KBM-7 (cell line): ENCODE measurements around the gene NRIP1.

Experiments
- DNase-seq: peaks from one replicate; pipeline ENCODE4 v3.0.0-alpha.2; 2015
- in situ Hi-C: fragments of 300-500 bp; cut with MboI; formaldehyde crosslinking; loops from 2 replicates; pipeline ENCODE4 v1.14.3; 2020; ENCODE audit warnings: low sequenced_read_pairs, low pct_unique_long_range_greater_than_20kb, mixed read lengths

NRIP1 gene

DNA sequence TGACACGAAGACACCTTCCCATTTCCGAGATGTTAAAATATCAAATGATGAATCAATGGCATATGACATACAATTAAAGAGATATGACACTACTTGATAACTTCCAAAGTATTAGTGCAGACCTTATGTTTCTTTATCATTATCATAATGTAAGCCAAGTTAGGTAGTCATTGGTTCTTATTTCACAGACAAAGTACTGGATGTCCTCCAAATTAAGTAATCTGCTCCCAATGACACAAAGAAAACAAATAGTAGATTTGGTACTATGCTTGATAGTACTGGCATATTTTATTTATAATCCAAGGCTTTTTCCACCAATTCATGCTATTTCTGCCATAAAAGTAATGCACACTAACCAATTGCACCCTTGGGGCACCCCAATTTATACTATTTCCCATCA lies 11.9 kb upstream of the NRIP1 start:
- in situ Hi-C loops = no loop called here
- DNase-seq = no peak

DNA sequence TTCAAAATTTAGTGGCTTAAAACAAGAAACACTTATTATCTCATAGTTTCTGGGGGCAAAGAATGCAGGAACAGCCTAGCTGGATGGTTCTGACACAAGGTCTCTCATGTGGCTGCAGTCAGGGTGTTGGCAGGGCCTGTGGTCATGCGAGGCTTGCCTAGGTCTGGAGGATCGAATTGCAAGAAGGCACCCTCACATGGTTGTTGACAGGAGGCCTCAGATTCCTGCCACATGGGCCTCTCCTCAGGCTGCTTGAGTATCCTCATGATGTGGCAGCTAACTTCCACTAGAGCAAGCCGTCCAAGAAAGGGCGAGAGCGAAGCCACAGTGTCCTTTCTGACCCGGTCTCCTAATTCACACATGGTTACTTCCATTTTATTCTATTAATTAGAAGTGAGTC lies 6.2 kb upstream of the NRIP1 start:
- in situ Hi-C loops = no loop called here
- DNase-seq = no peak

DNA sequence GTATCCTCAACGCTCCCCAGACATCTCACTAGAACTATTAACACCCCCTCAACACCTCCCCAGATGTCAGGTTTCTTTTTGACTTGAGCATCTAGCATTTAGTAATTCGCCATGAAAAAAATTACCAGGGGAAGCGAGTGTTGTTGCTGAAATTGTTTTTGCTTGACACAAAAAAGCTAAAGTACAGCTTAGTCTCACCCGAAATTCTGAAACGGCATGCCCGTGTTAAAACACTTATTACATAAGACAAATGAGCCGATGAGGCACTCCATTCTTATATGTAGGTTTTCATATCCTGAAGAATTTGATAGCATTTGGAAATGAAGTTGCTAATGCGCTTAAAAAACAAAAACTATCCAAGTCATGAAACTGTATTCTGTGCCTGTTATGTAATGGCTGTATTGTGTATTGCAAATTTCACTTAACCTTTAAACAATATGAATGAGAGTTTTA lies 1.3 kb upstream of the NRIP1 start:
- in situ Hi-C loops = no loop called here
- DNase-seq = no peak

DNA sequence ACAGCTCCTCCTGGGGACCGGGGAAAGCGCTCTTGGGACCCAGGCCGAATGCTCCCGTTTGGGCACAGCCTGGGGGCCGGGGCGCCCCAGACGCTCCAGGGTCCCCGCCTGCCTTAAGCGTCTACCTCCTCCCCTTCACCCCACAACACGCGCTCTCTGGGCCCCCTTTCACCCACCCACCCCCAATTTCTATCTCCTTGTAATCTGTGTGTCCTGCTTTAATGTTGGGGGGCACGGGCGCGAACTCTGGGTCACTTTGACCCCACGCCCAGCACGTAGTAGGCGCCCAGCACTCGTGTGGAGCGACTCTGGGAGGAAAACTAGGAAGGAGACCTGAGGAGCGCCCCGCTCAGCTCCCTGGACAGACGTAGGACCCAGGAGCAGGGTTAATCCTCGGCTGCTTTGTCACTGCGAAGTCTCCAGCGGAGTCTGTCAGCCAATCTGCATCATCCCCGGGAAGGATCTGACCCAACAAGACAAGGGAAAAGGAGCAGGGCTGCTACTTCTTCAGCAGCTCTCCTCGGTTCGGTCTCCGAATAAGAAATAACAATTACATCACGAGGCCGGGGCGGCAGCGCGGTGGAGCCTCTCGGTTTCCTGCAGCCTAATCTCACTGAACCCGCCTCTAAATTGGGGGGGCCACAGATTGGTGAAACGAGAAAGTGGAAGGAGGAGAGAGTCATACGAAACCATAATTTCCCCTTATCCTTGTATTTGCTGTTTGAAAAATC lies 757 bp upstream of the NRIP1 start:
- in situ Hi-C loops = no loop called here
- DNase-seq = peak; percentile 86

DNA sequence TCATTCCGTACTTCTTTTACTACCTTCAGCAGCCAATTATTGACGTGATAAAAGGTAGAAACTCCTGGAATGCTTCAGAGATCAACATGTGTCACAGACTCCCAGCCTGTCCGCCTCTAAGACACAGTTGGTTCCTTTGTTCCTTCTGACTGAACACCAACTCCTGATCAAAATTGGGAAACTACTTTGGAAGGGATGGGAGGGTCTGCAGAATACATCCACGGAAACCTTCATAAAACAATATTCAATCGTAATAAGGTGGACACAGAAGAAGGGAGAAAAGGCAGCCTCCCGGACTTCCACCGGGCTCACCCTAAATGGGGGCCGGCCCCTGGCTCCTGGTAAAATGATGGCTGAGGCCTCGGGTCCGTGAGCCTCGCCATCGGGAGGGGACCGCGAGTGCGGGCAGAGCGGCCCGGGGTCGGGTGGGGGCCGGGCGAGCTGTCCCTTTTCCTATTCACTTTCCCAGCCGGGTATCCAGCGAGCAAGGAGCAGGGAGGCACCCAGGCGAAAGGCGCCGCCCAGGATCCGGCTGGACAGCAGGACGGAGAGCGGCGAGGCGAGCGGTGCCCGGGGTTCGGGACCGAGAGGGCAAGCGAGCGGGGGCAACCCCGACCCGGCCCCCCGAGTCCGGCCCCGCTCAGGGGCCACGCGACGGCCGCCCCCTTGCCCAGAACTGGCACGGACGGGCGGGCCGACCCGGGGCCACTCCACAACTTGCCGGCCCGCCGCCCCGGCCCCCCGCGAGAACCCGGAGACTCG lies 805 bp downstream of the NRIP1 start:
- peak; percentile 51 for DNase-seq
- in situ Hi-C loops = no loop called here

DNA sequence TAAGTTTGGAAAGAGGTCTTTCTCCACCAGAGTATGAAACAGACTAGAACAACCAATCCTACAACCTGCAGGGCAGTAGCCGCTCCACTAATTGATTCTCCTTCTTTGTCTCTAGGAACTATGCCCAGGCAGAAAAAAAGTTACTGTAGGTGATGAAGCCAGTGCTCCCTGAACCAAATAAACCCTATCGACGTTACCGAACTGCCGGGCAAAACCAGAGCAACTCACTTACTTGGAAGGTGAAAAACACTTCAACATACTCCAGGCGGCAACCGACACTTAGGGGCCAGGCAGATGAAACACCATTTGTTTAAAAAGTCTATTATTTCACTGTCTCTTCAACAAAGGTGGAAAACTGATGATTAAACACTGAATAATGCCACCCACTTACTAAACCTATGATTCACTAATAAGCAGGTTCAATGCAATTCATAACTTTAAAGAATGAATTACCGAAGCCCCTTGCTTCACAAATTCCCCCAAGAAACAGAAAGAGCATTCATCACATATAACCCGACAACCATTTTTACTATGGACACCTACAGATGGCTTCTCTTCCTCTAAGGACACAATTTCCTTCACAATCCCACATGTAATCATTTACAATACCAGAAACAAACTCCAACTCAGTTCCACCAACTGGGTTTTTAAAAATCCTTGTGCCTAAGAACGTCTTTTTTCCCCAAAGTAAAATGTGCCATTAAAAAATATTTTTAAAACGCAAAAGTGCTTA lies 1.6 kb downstream of the NRIP1 start:
- DNase-seq = peak; percentile 48
- in situ Hi-C loops = no loop called here

DNA sequence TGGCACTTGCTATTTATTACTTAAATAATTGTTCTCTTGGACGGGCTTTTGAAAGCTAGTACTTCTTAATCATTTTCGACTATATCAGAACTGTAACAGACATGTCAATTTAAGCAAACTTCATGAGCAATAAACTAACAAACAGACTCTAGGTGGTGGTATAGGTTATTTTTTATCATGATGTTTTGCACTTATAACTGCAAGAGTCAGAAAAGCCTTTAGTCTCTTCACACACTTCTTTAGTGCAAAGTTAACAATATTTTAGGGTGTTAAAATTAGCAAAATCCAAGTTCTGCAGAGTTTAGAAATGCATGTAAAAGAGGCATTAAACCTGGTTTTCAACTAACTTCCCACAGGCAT lies 2.2 kb downstream of the NRIP1 start:
- in situ Hi-C loops = no loop called here
- peak; percentile 33 for DNase-seq

DNA sequence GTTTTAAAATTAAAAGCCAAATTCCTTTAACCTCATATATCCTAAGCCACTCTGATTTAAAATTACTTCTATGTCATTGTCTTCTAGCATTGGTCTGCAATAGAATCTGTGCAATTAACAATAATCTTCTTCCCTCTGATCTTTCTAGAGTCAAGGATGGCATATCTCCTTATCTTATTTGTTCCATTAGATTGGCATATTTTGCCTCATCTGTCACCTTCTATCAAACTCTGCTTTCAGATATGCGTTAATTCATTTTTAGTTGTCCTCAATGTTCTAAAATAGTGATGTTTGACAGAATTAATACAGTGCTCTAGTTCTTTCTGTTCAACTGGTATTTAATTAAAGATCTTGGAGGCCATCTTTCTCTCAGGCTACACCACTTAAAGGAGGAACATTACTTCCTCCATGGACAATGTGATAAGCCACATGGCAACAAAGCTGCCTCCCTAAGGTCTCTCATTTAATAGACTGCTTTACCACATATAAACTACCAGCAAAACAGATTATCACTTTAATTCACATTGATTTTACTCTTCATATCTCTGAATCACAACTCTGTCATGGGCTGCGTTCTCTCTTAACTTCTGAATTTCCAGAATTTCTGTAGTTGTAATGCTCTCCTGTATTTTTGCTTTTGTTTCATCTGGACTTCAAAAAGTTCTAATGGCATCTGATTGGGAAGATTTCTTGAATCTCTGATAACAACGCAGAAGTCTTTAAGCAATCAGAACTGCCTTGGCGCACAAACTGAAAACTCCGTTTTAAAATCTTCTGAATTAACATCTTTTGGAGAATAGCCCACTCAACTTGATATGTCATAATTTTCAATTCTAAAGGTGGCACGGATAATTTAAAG lies 2.8 kb downstream of the NRIP1 start:
- peak; percentile 29 for DNase-seq
- in situ Hi-C loops = no loop called here

DNA sequence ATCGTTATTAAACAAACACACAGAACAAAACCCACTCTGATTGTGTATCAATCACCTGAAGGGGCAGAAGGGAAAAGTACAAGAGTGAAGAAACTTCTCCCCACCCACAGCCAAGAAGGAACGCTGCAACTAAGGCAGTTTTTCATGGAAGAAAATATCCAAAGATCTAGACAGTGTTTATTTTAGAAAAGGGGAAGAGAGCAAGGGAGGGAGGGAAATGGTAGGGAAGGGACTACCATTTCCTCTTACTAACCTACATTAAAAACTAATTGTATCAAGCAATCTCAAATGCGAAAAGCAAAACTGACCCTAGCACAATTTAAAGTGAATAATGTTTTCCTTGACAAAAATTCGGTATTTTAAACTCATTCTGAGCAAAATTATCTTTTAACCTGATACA lies 3.5 kb downstream of the NRIP1 start:
- in situ Hi-C loops = no loop called here
- peak; percentile 44 for DNase-seq

DNA sequence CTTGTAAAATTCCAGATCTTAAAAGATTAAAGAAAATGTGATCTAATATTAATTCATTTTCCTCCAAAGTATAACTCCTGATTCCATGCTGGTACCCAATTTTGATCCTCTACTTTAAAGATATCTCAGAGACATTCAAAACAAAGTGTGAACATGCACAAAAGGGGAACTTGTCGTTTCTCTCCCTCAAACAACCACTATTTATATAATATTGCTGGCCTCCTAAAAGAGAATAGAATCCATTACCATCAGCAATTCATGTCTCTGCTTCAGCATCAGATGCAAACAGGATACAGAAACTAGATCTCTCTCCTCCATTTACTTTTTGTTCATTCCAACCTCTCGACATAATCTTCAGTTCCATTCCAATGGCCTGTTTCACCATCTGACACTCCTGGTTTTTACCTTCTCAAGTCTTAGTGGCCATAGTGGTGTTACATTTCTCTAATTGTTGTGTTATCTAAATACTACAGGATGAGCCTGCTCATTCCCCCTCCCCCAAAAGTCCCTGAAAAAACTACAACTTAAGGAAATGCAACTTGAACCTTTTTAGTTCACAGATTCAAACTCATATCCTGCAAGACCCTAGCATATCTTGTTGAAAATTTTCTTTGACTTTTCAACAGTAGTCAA lies 4.1 kb downstream of the NRIP1 start:
- peak; percentile 29 for DNase-seq
- in situ Hi-C loops = no loop called here

DNA sequence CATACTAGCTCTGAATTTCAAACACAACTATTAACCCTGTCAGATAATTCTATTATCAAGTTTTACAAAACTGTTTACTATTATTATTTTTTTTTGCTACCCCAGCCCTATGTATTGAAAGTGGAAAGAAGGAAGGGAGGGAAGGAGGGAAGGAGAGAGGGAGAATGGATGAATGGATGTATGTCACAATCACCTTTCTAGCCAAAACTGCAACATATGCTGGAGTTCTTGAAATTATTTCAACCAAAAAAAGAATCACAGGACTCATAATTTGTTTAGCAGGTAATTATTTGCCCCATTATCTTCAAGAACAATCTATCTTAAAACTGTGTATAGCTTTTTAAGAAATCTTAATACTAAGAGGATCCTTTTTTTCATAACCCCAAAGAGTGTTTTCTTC lies 5.4 kb downstream of the NRIP1 start:
- no peak for DNase-seq
- in situ Hi-C loops = no loop called here

DNA sequence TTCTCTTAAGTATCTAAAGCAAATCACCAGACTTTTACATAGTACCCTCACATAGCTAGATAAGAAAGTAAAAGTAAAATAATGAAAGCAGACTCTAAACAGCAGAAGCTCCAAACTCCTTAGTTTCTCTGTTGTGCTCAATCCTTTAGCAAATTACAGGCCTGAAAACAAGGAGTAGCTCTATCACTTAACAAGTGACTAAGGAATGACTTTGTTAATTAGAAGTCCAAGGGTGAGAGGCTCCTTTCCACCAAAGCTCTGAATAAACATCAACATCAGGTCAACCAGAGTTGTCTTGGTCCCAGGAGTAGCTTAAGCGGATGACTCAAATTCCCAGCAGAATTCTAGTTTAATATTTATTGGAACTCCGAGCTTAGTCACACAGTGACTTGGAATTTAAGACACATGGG lies 5.9 kb downstream of the NRIP1 start:
- DNase-seq = no peak

DNA sequence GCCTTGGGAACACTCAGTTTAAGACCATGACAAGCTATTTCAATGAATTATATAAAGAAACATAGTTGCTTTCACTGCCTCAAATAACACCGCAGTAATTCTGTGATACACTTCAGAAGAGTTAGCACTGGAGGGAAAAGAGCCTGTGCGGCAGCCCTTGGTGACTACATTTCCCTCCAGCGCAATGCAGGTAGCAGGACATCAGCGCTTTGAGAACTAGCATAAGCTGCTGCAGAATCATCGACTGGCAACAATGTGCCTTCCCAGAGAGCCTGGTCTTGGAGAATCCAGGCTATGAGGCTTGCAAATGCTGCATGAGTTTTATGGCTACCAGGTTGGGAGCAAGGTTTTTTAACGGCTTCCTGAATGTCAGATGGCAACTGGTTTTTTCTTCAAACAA lies 7.5 kb downstream of the NRIP1 start:
- in situ Hi-C loops = no loop called here
- peak; percentile 37 for DNase-seq

More for the DNA sequence above, 5.9 kb downstream of the NRIP1 start:
- in situ Hi-C loops = no loop called here

DNA sequence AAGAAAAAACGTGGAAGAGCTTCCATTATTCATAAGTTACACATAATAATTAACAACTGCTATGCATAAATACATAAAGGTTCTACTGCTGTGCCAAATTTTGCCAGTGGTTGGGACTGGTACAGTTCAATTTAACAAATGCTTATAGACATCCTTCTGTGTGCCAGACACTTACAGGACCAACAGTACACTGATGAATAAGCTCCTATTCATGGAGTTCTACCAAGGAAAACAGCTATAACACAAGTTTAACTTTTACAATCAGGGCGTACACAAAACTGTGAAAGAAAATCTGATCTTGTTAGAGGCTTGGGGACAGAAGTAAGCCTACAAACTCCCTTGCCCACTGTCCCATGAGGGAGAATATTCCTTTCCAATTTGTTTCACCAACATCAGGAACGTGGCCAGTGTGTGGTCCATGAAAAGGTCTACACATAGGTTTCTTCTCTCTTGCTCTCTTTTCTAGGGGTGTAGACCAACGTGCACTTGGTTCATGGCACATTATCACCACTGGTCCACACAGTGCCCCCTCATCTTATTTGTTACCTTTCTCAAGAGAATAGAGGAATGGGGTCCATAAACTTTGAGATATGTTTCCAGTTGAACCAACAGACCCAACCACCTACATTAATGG lies 10.1 kb downstream of the NRIP1 start:
- DNase-seq = no peak
- in situ Hi-C loops = no loop called here

DNA sequence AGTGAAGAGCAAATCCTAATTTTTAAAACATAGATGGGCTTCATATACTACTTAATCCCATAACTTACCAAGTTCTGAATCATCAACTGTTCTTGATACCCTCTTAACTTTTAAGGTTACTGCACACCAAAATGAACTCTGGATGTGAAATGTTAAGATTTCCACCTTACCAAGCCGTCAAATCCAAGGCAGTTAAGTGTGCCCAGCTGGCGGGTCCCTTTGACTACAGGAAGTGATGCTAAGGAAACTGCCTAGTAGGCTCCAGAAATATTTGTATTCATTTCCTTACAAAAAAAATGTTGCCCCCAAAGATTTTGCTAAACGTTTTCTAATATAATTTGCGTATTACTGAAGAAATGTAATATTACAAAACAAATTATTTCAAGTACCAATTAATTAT lies 10.7 kb downstream of the NRIP1 start:
- DNase-seq = no peak
- in situ Hi-C loops = no loop called here

DNA sequence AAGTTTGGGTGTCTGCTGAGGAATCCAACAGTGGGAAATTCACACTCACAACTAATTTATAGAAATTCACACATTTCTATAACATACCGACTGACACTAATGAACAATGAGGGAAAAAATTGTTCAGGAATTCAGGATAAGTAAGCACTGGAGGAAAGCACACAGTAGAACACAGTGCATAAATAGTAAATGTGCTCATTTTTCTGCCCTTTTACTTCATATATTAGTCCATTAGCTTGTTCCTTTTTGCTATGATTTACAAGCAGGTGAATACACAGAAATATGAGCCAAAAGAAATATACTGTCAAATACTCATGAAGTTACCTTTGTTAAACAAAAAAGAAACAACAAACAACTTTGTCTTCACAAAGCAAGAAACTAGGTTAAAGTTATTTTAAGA lies 11.3 kb downstream of the NRIP1 start:
- in situ Hi-C loops = no loop called here
- no peak for DNase-seq

DNA sequence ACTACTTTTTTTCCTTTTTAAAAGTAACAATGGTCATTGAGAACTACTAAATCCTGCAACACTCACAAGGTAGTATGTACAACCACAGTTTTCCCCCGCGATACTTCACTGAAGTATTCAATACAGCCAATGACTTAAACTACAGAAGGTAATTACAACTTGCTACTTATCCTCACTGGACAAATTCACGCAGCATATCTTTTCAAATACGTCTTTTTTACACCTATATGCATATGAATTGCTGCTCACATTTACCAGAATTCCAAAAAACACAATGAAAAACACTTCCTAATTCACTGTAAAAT lies 12.4 kb downstream of the NRIP1 start:
- in situ Hi-C loops = no loop called here
- DNase-seq = no peak

DNA sequence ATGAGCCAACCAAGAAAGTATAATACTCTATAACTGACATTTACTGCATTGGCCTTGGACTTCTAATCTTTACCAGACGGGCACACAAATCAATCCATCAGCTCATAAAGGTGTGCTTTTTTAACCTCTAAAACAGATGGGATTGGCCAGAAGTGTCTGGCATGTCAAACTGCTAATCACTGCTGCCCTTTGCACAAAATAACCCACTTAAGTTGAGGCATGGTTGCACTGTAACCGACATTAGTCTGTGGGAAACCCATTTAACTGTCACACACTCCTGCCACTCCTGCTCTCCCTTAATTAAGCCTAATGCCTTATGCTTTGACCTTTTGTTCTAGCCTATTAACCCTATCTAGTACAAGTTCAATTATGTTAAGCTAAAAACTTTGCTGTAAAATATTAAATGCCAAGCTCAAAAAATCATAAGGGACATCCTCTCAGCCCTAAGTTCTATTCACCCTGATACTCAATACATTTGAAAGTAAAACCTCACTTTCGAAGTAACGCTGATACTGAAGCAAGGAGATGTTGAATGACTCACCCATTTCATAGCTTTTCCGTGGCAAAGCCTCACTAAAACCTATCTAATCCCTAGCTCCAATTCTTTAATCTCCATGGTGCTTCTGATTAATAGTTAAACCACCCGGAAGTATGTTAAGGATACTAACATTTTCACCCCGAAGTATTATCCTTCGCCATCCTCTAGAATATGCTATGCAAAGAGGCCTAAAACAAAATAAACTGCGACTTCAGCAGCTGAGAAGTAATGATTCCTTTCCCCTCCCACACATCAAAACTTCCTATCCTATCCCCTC lies 12.9 kb downstream of the NRIP1 start:
- in situ Hi-C loops = no loop called here
- DNase-seq = no peak
